Kidney (tissue), 14 donors: ENCODE measurements around the gene SGCG. TPM values are rescaled to one million over a fixed set of nuclear protein-coding genes. Genes with fewer than 3 reads are reported as not detected.

Source experiments
- DNase-seq, 5 donors: peaks; one replicate each; pipeline ENCODE4 v3.0.0-alpha.2; 2013 to 2020
- FAIRE-seq: peaks from 2 replicates; lab custom pipeline; 2012; peaks lifted over from hg19 to GRCh38; lab: Jason Lieb, UNC
- H3K27ac ChIP-seq, 2 donors: one replicate each; pipeline ENCODE4 v1.7.0; 2013; ENCODE audit warnings: low read depth in 2 of 2, low read length in 2 of 2, inconsistent platforms in 1 of 2
- H3K27me3 ChIP-seq: one replicate; pipeline ENCODE4 v1.7.1; 2013; ENCODE audit warnings: low read length, inconsistent platforms; ENCODE audit not compliant: control insufficient read depth, insufficient read depth
- H3K36me3 ChIP-seq, 3 donors: one replicate each; pipeline versions ENCODE4 v1.7.0 to v1.7.1; 2013; ENCODE audit warnings: low read length in 3 of 3, control low read depth in 1 of 3, inconsistent platforms in 1 of 3; ENCODE audit not compliant: insufficient read depth in 3 of 3, control insufficient read depth in 2 of 3
- H3K4me1 ChIP-seq, 3 donors: one replicate each; pipeline versions ENCODE4 v1.7.0 to v1.7.1; 2013; ENCODE audit warnings: low read length in 3 of 3, inconsistent platforms in 1 of 3, low read depth in 1 of 3; ENCODE audit not compliant: control insufficient read depth in 2 of 3, insufficient read depth in 2 of 3
- H3K4me3 ChIP-seq, 3 donors: one replicate each; pipeline versions ENCODE4 v1.7.0 to v1.8.1; 2013; ENCODE audit warnings: low read length in 3 of 3, control low read depth in 1 of 3, inconsistent platforms in 1 of 3
- H3K9ac ChIP-seq, 3 donors: one replicate each; pipeline versions ENCODE4 v1.7.0 to v1.7.1; 2013; ENCODE audit warnings: low read length in 3 of 3, control low read depth in 1 of 3, inconsistent platforms in 1 of 3
- H3K9me3 ChIP-seq, 3 donors: one replicate each; pipeline versions ENCODE4 v1.7.0 to v1.7.1; 2013; ENCODE audit warnings: low read length in 3 of 3, control low read depth in 1 of 3, inconsistent platforms in 1 of 3; ENCODE audit not compliant: control insufficient read depth in 2 of 3, insufficient read depth in 1 of 3
- CTCF ChIP-seq: IDR thresholded peaks from 3 replicates; pipeline ENCODE4 v1.5.1; 2012; ENCODE audit warnings: mild to moderate bottlenecking, moderate library complexity, borderline replicate concordance; ENCODE audit not compliant: insufficient read depth; ENCODE audit errors: extremely low read depth
- intact Hi-C: fragments of 100-400 bp; cut with DNase I; formaldehyde crosslinking; loops from one replicate; pipeline ENCODE4 v1.11.1; 2022
- polyA plus RNA-seq: library from polyadenylated mRNA; stranded (reverse); fragments of 350-450 nt; fragmentation: Illumina TruSeq; extraction: RNeasy Lipid Tissue Mini Kit (QIAGEN cat#74804); gene quantifications from one replicate; pipeline ENCODE4 v1.2.3, GENCODE V29; 2014; ENCODE audit warnings: low read depth, low replicate concordance; ENCODE audit not compliant: insufficient read depth
- total RNA-seq: library from RNA; stranded (reverse); fragmentation: NEBNext Ultra II Directional; extraction: Animal tissue kit (Norgen Biotek cat#: 25700); gene quantifications from one replicate; pipeline ENCODE4 v1.2.1, GENCODE V29; 2021
- donor health status: control.
- donor health status: control.
- donor health status: control.
- donor health status: control.
- donor health status: control.
- donor health status: DM: yes; HTN: yes; CAD: no.
- donor health status: Normal renal cell carcinoma (clear cell type).

Gene SGCG
- total and polyA plus RNA-seq, 2 donors from 2014 or later: 0.50 TPM; not detected in 1

DNA sequence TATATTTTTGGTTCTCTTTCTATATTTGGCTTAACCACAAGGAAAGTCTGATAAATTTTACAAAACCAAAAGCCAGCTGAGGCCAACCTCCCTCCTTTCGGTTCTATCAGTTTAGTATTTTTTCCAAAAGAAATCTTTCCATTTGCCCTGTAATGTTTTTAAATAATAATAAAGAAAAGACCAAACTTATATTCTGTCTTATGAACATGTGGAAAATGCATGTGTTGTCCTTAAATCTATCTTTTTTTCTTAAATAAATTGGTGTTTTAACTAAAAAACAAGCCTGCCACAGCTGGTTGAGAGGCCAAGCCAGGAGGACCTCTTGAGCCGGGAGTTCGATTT is 139.1 kb downstream of the SGCG start:
- intact Hi-C loops: no loop called here
- Histone ChIP-seq H3K36me3 (no peaks in the 10 kb centered on the region), H3K4me1 (no peaks in the 10 kb centered on the region), H3K9ac (no peak overlapping the region), H3K27ac (no peak overlapping the region), H3K27me3 (no peaks in the 10 kb centered on the region), H3K9me3 (no peaks in the 10 kb centered on the region), H3K4me3 (no peak overlapping the region)
- no peak for FAIRE-seq
- no peak for DNase-seq
- TF ChIP-seq CTCF: no peak

GRCh38 chr13:23320926-23321534 is 140.3 kb downstream of the SGCG start:
- FAIRE-seq (no peak), DNase-seq (no peak)
- intact Hi-C loops: no loop called here
- Histone ChIP-seq H3K9ac (no peak overlapping the region), H3K4me1 (no peaks in the 10 kb centered on the region), H3K4me3 (peak overlapping the region in 2 of 3 donors; percentile 22 to 24), H3K9me3 (no peaks in the 10 kb centered on the region), H3K27me3 (no peaks in the 10 kb centered on the region), H3K36me3 (no peaks in the 10 kb centered on the region), H3K27ac (no peak overlapping the region)
- TF ChIP-seq CTCF: no peak

GRCh38 chr13:23321535-23322241 is 140.9 kb downstream of the SGCG start:
- H3K27me3 ChIP-seq: no peaks in the 10 kb centered on the region
- FAIRE-seq: no peak
- no peaks in the 10 kb centered on the region for H3K4me1 ChIP-seq
- no peaks in the 10 kb centered on the region for H3K36me3 ChIP-seq
- H3K4me3 ChIP-seq: peak overlapping the region; percentile 16 to 24 (median 22)
- TF ChIP-seq CTCF: no peak
- no peaks in the 10 kb centered on the region for H3K9me3 ChIP-seq
- H3K9ac ChIP-seq: no peak overlapping the region
- DNase-seq: peak in 1 of 5 donors; percentile 77
- intact Hi-C loops: no loop called here
- H3K27ac ChIP-seq: no peak overlapping the region
